ENCODE data around the gene LILRB2. TPM values are rescaled to one million over a fixed set of nuclear protein-coding genes. Genes with fewer than 3 reads are reported as not detected.

The LILRB2 gene
- total and polyA plus RNA-seq, 4 donors, result 9.1 to 202 (median 27.9) TPM

GRCh38 chr19:54252845-54253244 lies 28.1 kb downstream of the LILRB2 start:
- H3K4me3 ChIP-seq, result no peak overlapping the region
- H3K4me1 ChIP-seq (ENCODE audit: control insufficient read depth in 5 of 5, insufficient read depth in 5 of 5, low read length in 5 of 5), result no peaks in the 10 kb centered on the region
- ATAC-seq (ENCODE audit: insufficient read depth, low FRiP score) (no peak), DNase-seq (no peak)
- H3K9ac ChIP-seq (ENCODE audit: insufficient read depth in 1 of 2, low read length in 2 of 2), result no peak overlapping the region
- TF ChIP-seq, protein P1, sequence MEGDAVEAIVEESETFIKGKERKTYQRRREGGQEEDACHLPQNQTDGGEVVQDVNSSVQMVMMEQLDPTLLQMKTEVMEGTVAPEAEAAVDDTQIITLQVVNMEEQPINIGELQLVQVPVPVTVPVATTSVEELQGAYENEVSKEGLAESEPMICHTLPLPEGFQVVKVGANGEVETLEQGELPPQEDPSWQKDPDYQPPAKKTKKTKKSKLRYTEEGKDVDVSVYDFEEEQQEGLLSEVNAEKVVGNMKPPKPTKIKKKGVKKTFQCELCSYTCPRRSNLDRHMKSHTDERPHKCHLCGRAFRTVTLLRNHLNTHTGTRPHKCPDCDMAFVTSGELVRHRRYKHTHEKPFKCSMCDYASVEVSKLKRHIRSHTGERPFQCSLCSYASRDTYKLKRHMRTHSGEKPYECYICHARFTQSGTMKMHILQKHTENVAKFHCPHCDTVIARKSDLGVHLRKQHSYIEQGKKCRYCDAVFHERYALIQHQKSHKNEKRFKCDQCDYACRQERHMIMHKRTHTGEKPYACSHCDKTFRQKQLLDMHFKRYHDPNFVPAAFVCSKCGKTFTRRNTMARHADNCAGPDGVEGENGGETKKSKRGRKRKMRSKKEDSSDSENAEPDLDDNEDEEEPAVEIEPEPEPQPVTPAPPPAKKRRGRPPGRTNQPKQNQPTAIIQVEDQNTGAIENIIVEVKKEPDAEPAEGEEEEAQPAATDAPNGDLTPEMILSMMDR (IDR thresholded peaks at IDR 0.05; ENCODE audit: control extremely low read depth, extremely low read depth), result no peak
- H3K9me3 ChIP-seq (ENCODE audit: control insufficient read depth in 4 of 4, insufficient read depth in 3 of 4, low read length in 3 of 4), result no peaks in the 10 kb centered on the region
- 79 to 84% methylated on average over 11 of the region's 11 CpGs for WGBS, 2 donors
- no peaks in the 10 kb centered on the region for H3K36me3 ChIP-seq (ENCODE audit: control insufficient read depth in 4 of 4, insufficient read depth in 4 of 4, low read length in 4 of 4)
- no peak overlapping the region for H3K27ac ChIP-seq (ENCODE audit: low read depth in 1 of 2, low read length in 1 of 2)
- peaks cover 0 to 10% (median 0%) of the 10 kb centered on the region in 3 donors for H3K27me3 ChIP-seq (ENCODE audit: control insufficient read depth in 3 of 3, insufficient read depth in 3 of 3, low read length in 2 of 3)

- H3K4me3 ChIP-seq, result no peak overlapping the region
- no peak for ATAC-seq (ENCODE audit: insufficient read depth, low FRiP score)
- WGBS, 2 donors, result 80 to 86% methylated on average over 9 of the region's 9 CpGs
- no peaks in the 10 kb centered on the region for H3K9me3 ChIP-seq (ENCODE audit: control insufficient read depth in 4 of 4, insufficient read depth in 3 of 4, low read length in 3 of 4)
- H3K27ac ChIP-seq (ENCODE audit: low read depth in 1 of 2, low read length in 1 of 2), result no peak overlapping the region
- peaks cover 0 to 2% (median 0%) of the 10 kb centered on the region in 5 donors for H3K4me1 ChIP-seq (ENCODE audit: control insufficient read depth in 5 of 5, insufficient read depth in 5 of 5, low read length in 5 of 5)
- TF ChIP-seq, protein P1 (IDR thresholded peaks at IDR 0.05; ENCODE audit: control extremely low read depth, extremely low read depth), result no peak
- no peaks in the 10 kb centered on the region for H3K36me3 ChIP-seq (ENCODE audit: control insufficient read depth in 4 of 4, insufficient read depth in 4 of 4, low read length in 4 of 4)
- DNase-seq, result no peak
- no peak overlapping the region for H3K9ac ChIP-seq (ENCODE audit: insufficient read depth in 1 of 2, low read length in 2 of 2)
- H3K27me3 ChIP-seq (ENCODE audit: control insufficient read depth in 3 of 3, insufficient read depth in 3 of 3, low read length in 2 of 3), result peaks cover 0 to 6% (median 0%) of the 10 kb centered on the region in 3 donors
Observed at GRCh38 chr19:54252243-54252642, 28.7 kb downstream of the LILRB2 start.

GRCh38 chr19:54248016-54248601 lies 32.8 kb downstream of the LILRB2 start:
- WGBS, 2 donors, result 43 to 51% methylated on average over 8 of the region's 8 CpGs
- no peaks in the 10 kb centered on the region for H3K9me3 ChIP-seq (ENCODE audit: control insufficient read depth in 4 of 4, insufficient read depth in 3 of 4, low read length in 3 of 4)
- TF ChIP-seq, protein P1 (IDR thresholded peaks at IDR 0.05; ENCODE audit: control extremely low read depth, extremely low read depth), result no peak
- no peaks in the 10 kb centered on the region for H3K36me3 ChIP-seq (ENCODE audit: control insufficient read depth in 4 of 4, insufficient read depth in 4 of 4, low read length in 4 of 4)
- H3K27me3 ChIP-seq (ENCODE audit: control insufficient read depth in 3 of 3, insufficient read depth in 3 of 3, low read length in 2 of 3), result peaks cover 0 to 6% (median 0%) of the 10 kb centered on the region in 3 donors
- peak; percentile 69 for ATAC-seq (ENCODE audit: insufficient read depth, low FRiP score)
- peak in 2 of 3 donors; percentile 15 to 26 for DNase-seq
- peaks cover 0 to 2% (median 0%) of the 10 kb centered on the region in 5 donors for H3K4me1 ChIP-seq (ENCODE audit: control insufficient read depth in 5 of 5, insufficient read depth in 5 of 5, low read length in 5 of 5)
- H3K4me3 ChIP-seq, result no peak overlapping the region
- H3K27ac ChIP-seq (ENCODE audit: low read depth in 1 of 2, low read length in 1 of 2), result peak overlapping the region in 1 of 2 donors; percentile 32
- H3K9ac ChIP-seq (ENCODE audit: insufficient read depth in 1 of 2, low read length in 2 of 2), result no peak overlapping the region
